Mesenchymal stem cell (in vitro differentiated cells and primary cell): ENCODE results near the gene AFG1L.

Experiments used
- DNase-seq: peaks from one replicate; pipeline ENCODE4 v3.0.0-alpha.2; 2013
- H2AFZ ChIP-seq: one replicate; pipeline ENCODE4 v1.6.1; 2013; ENCODE audit warnings: low read depth, mild to moderate bottlenecking, control low read depth, inconsistent platforms, low read length, moderate library complexity
- H2AK5ac ChIP-seq: 2 replicates; pipeline ENCODE4 v1.6.1; 2013; ENCODE audit warnings: low read length, moderate library complexity, mild to moderate bottlenecking, inconsistent platforms; ENCODE audit not compliant: severe bottlenecking
- H2BK120ac ChIP-seq: one replicate; pipeline ENCODE4 v1.6.1; 2013; ENCODE audit warnings: low read depth, mild to moderate bottlenecking, inconsistent platforms, low read length, moderate library complexity
- H2BK12ac ChIP-seq, 2 experiments: one replicate each; pipeline ENCODE4 v1.6.1; 2013; ENCODE audit warnings: inconsistent platforms in 2 of 2, low read length in 2 of 2, mild to moderate bottlenecking in 2 of 2, moderate library complexity in 2 of 2, control low read depth in 1 of 2
- H2BK15ac ChIP-seq: one replicate; pipeline ENCODE4 v1.6.1; 2013; ENCODE audit warnings: mild to moderate bottlenecking, low read depth, inconsistent platforms; ENCODE audit not compliant: poor library complexity, severe bottlenecking
- H2BK5ac ChIP-seq: 2 replicates; pipeline ENCODE4 v1.6.1; 2013; ENCODE audit warnings: low read depth, mild to moderate bottlenecking, low read length, control low read depth, inconsistent platforms; ENCODE audit not compliant: poor library complexity, severe bottlenecking
- H3K14ac ChIP-seq, 2 experiments: one replicate each; pipeline ENCODE4 v1.6.1; 2013; ENCODE audit warnings: inconsistent platforms in 2 of 2, low read length in 2 of 2, control low read depth in 1 of 2, mild to moderate bottlenecking in 1 of 2, moderate library complexity in 1 of 2
- H3K18ac ChIP-seq, 2 experiments: one replicate each; pipeline ENCODE4 v1.6.1; 2013; ENCODE audit warnings: inconsistent platforms in 2 of 2, low read length in 2 of 2, control low read depth in 1 of 2, low read depth in 1 of 2, mild to moderate bottlenecking in 1 of 2
- H3K23ac ChIP-seq, 2 experiments: one replicate each; pipeline ENCODE4 v1.6.1; 2013; ENCODE audit warnings: inconsistent platforms in 2 of 2, low read length in 2 of 2, mild to moderate bottlenecking in 2 of 2, moderate library complexity in 2 of 2, control low read depth in 1 of 2
- H3K27ac ChIP-seq: 2 replicates; pipeline ENCODE4 v1.5.1; 2013; ENCODE audit warnings: mild to moderate bottlenecking, moderate library complexity, low read length, control low read depth, inconsistent platforms; ENCODE audit not compliant: poor library complexity, severe bottlenecking
- H3K27me3 ChIP-seq, 2 experiments: 2 replicates each; pipeline versions ENCODE4 v1.6.1 to v1.7.0; 2013; ENCODE audit warnings: low read length in 2 of 2, mild to moderate bottlenecking in 2 of 2, moderate library complexity in 2 of 2, control low read depth in 1 of 2, inconsistent platforms in 1 of 2; ENCODE audit not compliant: control insufficient read depth in 1 of 2, insufficient read depth in 1 of 2
- H3K36me3 ChIP-seq, 2 experiments: 2 replicates each; pipeline versions ENCODE4 v1.6.1 to v1.7.0; 2013; ENCODE audit warnings: low read length in 2 of 2, control low read depth in 1 of 2, inconsistent platforms in 1 of 2, low read depth in 1 of 2, mild to moderate bottlenecking in 1 of 2; ENCODE audit not compliant: insufficient read depth in 2 of 2, control insufficient read depth in 1 of 2
- H3K4ac ChIP-seq, 2 experiments: one replicate each; pipeline ENCODE4 v1.6.1; 2013; ENCODE audit warnings: inconsistent platforms in 2 of 2, low read length in 2 of 2, mild to moderate bottlenecking in 2 of 2, moderate library complexity in 2 of 2, control low read depth in 1 of 2, low read depth in 1 of 2
- H3K4me1 ChIP-seq: 2 replicates; pipeline ENCODE4 v1.6.1; 2013; ENCODE audit warnings: low read depth, low read length, control low read depth; ENCODE audit not compliant: control insufficient read depth, insufficient read depth
- H3K4me2 ChIP-seq: 2 replicates; pipeline ENCODE4 v1.6.1; 2013; ENCODE audit warnings: low read length, mild to moderate bottlenecking, inconsistent platforms; ENCODE audit not compliant: poor library complexity, severe bottlenecking
- H3K4me3 ChIP-seq, 2 experiments: 2 replicates each; pipeline versions ENCODE4 v1.5.1 to v1.7.0; 2013; ENCODE audit warnings: low read length in 2 of 2, mild to moderate bottlenecking in 2 of 2, control low read depth in 1 of 2, low read depth in 1 of 2; ENCODE audit not compliant: insufficient read depth in 1 of 2
- H3K79me1 ChIP-seq: replicated peaks from 2 replicates; pipeline ENCODE4 v1.6.1; 2013; ENCODE audit warnings: mild to moderate bottlenecking, control low read depth, low read length, inconsistent platforms; ENCODE audit not compliant: poor library complexity, severe bottlenecking
- H3K9ac ChIP-seq: 2 replicates; pipeline ENCODE4 v1.7.0; 2013; ENCODE audit warnings: mild to moderate bottlenecking, low read length, moderate library complexity
- H3K9me3 ChIP-seq: 2 replicates; pipeline ENCODE4 v1.7.0; 2013; ENCODE audit warnings: mild to moderate bottlenecking, low read length; ENCODE audit not compliant: control insufficient read depth
- H4K8ac ChIP-seq: one replicate; pipeline ENCODE4 v1.6.1; 2013; ENCODE audit warnings: inconsistent platforms, mild to moderate bottlenecking, low read length, moderate library complexity
- H4K91ac ChIP-seq: one replicate; pipeline ENCODE4 v1.6.1; 2013; ENCODE audit warnings: mild to moderate bottlenecking, low read length, inconsistent platforms
- WGBS: methylation state at CpG from one replicate; pipeline ENCODE4 v1.1.7; 2013; ENCODE audit warnings: mixed read lengths; 5-methylcytosine and 5-hydroxymethylcytosine counted together

The AFG1L gene

DNA sequence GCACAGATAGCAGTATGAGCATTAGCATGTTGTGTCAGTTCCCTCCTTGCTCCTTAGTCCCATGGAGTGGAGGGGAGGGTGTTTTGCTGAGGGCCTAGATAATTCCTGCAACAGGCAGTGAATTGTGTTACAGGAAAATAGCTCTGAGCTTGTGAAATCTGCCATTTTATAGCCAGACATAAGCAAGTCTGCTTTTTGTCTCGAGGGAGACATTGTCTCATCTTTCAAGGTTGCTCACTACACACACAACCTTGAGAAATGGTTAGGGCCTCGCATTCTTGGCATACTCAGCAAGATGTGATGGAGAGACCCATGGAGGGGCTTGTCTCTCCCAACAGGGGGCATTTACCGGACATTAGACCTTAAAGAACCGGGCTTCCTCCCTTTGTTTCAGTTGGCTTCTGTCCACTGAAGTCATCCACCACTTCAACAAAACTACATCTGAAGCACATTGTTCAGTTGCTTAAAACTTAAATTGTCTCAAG lies 157.9 kb downstream of the AFG1L start:
- 68% methylated on average over 4 of the region's 4 CpGs for WGBS
- Histone ChIP-seq H2BK120ac (no peak overlapping the region), H2AFZ (no peak overlapping the region), H2BK12ac (no peak overlapping the region), H3K4me1 (peaks cover 3% of the 10 kb centered on the region), H3K14ac (no peak overlapping the region), H3K4me2 (no peak overlapping the region), H2BK5ac (no peak overlapping the region), H3K27me3 (no peaks in the 10 kb centered on the region), H4K8ac (no peak overlapping the region), H2AK5ac (no peak overlapping the region), H3K4ac (peak overlapping the region; percentile 28 to 63), H2BK15ac (no peak overlapping the region), H3K27ac (peak overlapping the region; percentile 55), H3K9ac (peak overlapping the region; percentile 33), H3K18ac (peak overlapping the region; percentile 16 to 54), H4K91ac (no peak overlapping the region), H3K23ac (no peak overlapping the region), H3K36me3 (no peaks in the 10 kb centered on the region), H3K79me1 (no peaks in the 10 kb centered on the region), H3K4me3 (peak overlapping the region in 1 of 2 experiments; percentile 43), H3K9me3 (no peaks in the 10 kb centered on the region)
- peak; percentile 63 for DNase-seq

DNA sequence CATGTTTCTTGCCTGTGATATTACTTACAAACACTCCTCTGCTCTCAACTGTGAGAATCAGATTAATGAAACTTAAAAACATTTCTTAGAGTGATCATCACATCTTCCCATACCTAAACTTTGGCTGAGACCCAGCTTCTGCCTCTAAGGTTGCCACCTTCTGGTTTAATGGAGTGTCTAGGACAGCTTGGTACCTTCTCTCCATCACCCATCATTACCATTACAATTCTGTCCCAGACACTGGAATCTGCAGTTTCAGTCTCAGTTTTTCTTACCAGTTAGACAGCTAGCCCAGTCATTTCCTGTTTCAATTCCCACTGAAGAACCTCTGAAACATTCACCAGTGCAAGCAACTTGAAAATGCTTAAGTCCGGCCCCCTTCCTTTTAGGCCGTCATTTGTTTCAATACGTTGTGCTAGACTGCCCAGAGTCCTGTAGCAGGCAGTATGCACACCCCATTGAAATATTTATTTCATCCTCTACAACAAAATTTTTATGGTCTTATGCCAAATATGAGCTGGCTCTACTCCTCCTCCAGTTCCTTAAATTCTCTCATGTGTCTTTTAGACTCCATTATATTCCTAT lies 158.8 kb downstream of the AFG1L start:
- H4K8ac ChIP-seq: no peak overlapping the region
- no peak overlapping the region for H3K14ac ChIP-seq
- no peaks in the 10 kb centered on the region for H3K9me3 ChIP-seq
- H2BK120ac ChIP-seq: no peak overlapping the region
- H3K23ac ChIP-seq: no peak overlapping the region
- peak overlapping the region; percentile 26 for H3K27ac ChIP-seq
- 33% methylated on average over 3 of the region's 3 CpGs for WGBS
- no peak overlapping the region for H3K4me2 ChIP-seq
- H4K91ac ChIP-seq: no peak overlapping the region
- peak overlapping the region; percentile 71 for H3K9ac ChIP-seq
- no peaks in the 10 kb centered on the region for H3K79me1 ChIP-seq
- peak; percentile 82 for DNase-seq
- no peak overlapping the region for H2AFZ ChIP-seq
- H2BK15ac ChIP-seq: no peak overlapping the region
- H2BK12ac ChIP-seq: no peak overlapping the region
- H3K4me1 ChIP-seq: peaks cover 3% of the 10 kb centered on the region
- H3K4ac ChIP-seq: no peak overlapping the region
- H3K18ac ChIP-seq: no peak overlapping the region
- peak overlapping the region in 1 of 2 experiments; percentile 44 for H3K4me3 ChIP-seq
- H2AK5ac ChIP-seq: no peak overlapping the region
- H3K36me3 ChIP-seq: no peaks in the 10 kb centered on the region
- no peaks in the 10 kb centered on the region for H3K27me3 ChIP-seq
- H2BK5ac ChIP-seq: no peak overlapping the region

GRCh38 chr6:108454356-108454755 lies 159.5 kb downstream of the AFG1L start:
- peaks cover 3% of the 10 kb centered on the region for H3K4me1 ChIP-seq
- no peak for DNase-seq
- H3K27me3 ChIP-seq: no peaks in the 10 kb centered on the region
- H3K36me3 ChIP-seq: no peaks in the 10 kb centered on the region
- H3K4me2 ChIP-seq: no peak overlapping the region
- no peak overlapping the region for H4K91ac ChIP-seq
- H2AFZ ChIP-seq: no peak overlapping the region
- H3K4ac ChIP-seq: no peak overlapping the region
- no peak overlapping the region for H3K27ac ChIP-seq
- no peak overlapping the region for H4K8ac ChIP-seq
- no peak overlapping the region for H3K14ac ChIP-seq
- H3K9me3 ChIP-seq: no peaks in the 10 kb centered on the region
- no peak overlapping the region for H3K4me3 ChIP-seq
- no peak overlapping the region for H2BK12ac ChIP-seq
- no peak overlapping the region for H2BK120ac ChIP-seq
- WGBS: 98% methylated on average over 2 of the region's 2 CpGs
- no peak overlapping the region for H3K18ac ChIP-seq
- H3K79me1 ChIP-seq: no peaks in the 10 kb centered on the region
- no peak overlapping the region for H2AK5ac ChIP-seq
- H2BK15ac ChIP-seq: no peak overlapping the region
- H3K23ac ChIP-seq: no peak overlapping the region
- H2BK5ac ChIP-seq: no peak overlapping the region
- no peak overlapping the region for H3K9ac ChIP-seq

- no peak overlapping the region for H3K23ac ChIP-seq
- no peak overlapping the region for H3K4ac ChIP-seq
- H3K36me3 ChIP-seq: no peaks in the 10 kb centered on the region
- no peaks in the 10 kb centered on the region for H3K27me3 ChIP-seq
- no peak overlapping the region for H4K8ac ChIP-seq
- no peaks in the 10 kb centered on the region for H3K9me3 ChIP-seq
- no peak overlapping the region for H4K91ac ChIP-seq
- H3K4me1 ChIP-seq: peaks cover 3% of the 10 kb centered on the region
- no peak overlapping the region for H3K18ac ChIP-seq
- no peak for DNase-seq
- no peak overlapping the region for H2BK120ac ChIP-seq
- no peak overlapping the region for H3K4me3 ChIP-seq
- H2BK15ac ChIP-seq: no peak overlapping the region
- WGBS: no CpG with 5 or more reads among the region's 1 CpG
- H3K27ac ChIP-seq: no peak overlapping the region
- no peak overlapping the region for H2AK5ac ChIP-seq
- H2BK12ac ChIP-seq: no peak overlapping the region
- no peak overlapping the region for H3K4me2 ChIP-seq
- no peak overlapping the region for H3K14ac ChIP-seq
- H2AFZ ChIP-seq: no peak overlapping the region
- H2BK5ac ChIP-seq: no peak overlapping the region
- H3K79me1 ChIP-seq: no peaks in the 10 kb centered on the region
- no peak overlapping the region for H3K9ac ChIP-seq
Observed at GRCh38 chr6:108455688-108456087, 160.8 kb downstream of the AFG1L start.
